WERI-Rb-1 (cell line): ENCODE measurements around the gene REG4.

Experiments
- DNase-seq: peaks from one replicate; pipeline ENCODE4 v3.0.0-alpha.2; 2020
- H3K27ac ChIP-seq: fragments of 250-450 bp; sonication (Bioruptor Pico); 2 replicates; pipeline ENCODE4 v1.5.1; 2020; ENCODE audit warnings: mild to moderate bottlenecking, moderate library complexity
- H3K27me3 ChIP-seq: fragments of 250-450 bp; sonication (Bioruptor Pico); 2 replicates; pipeline ENCODE4 v1.5.1; 2021; ENCODE audit warnings: mild to moderate bottlenecking, low read depth, moderate library complexity; ENCODE audit not compliant: insufficient read depth, severe bottlenecking
- H3K36me3 ChIP-seq: fragments of 250-450 bp; sonication (Bioruptor Pico); 2 replicates; pipeline ENCODE4 v1.5.1; 2020; ENCODE audit warnings: mild to moderate bottlenecking, moderate library complexity
- H3K4me3 ChIP-seq: 2 replicates; pipeline ENCODE4 v1.5.1; 2011; ENCODE audit warnings: low read depth, mild to moderate bottlenecking, control low read depth, low read length
- H3K9me3 ChIP-seq: fragments of 250-450 bp; sonication (Bioruptor Pico); 2 replicates; pipeline ENCODE4 v1.5.1; 2021; ENCODE audit warnings: mild to moderate bottlenecking, moderate library complexity; ENCODE audit not compliant: severe bottlenecking
- CTCF ChIP-seq: IDR thresholded peaks from 2 replicates; pipeline ENCODE4 v1.5.1; 2011; ENCODE audit warnings: low read depth, mild to moderate bottlenecking, control low read depth, inconsistent platforms, low read length

Gene REG4

DNA sequence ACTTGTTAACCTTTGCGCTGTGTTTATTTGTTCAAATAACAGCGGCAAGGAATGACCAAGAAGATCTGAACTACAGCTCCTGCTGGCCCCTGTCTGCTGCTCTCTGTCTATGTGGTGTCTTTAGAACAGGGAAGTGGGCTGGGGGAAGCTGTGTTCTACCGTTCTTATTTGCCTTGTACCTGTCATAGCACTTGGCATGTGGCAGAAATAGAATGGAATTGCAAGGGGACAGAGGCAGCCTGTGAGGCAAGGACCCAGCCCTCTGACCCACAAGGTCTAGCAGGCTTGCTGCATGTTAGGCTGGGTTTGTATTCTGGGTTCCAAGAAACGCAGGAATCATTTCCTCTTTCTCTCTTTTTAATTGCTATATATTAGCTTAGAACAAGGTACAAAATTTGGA lies 63.2 kb downstream of the REG4 start:
- no peaks in the 10 kb centered on the region for H3K27me3 ChIP-seq
- DNase-seq, result no peak
- TF ChIP-seq CTCF, result no peak
- H3K9me3 ChIP-seq, result no peaks in the 10 kb centered on the region
- H3K4me3 ChIP-seq, result no peak overlapping the region
- H3K36me3 ChIP-seq, result 0 out of 2 replicates have a peak, but pooled peaks cover 3% of the 10 kb centered on the region
- H3K27ac ChIP-seq, result peak overlapping the region; percentile 44; the same call in 1 of the 2 replicates

- TF ChIP-seq CTCF, result no peak
- Histone ChIP-seq H3K4me3 (no peak overlapping the region), H3K27me3 (no peaks in the 10 kb centered on the region), H3K9me3 (no peaks in the 10 kb centered on the region), H3K36me3 (0 out of 2 replicates have a peak, but pooled peaks cover 3% of the 10 kb centered on the region), H3K27ac (peak overlapping the region; percentile 56)
- DNase-seq, result peak; percentile 85
Measured at GRCh38 chr1:119747451-119747850, 63.8 kb downstream of the REG4 start.

- Histone ChIP-seq H3K27me3 (no peaks in the 10 kb centered on the region), H3K4me3 (no peak overlapping the region), H3K36me3 (0 out of 2 replicates have a peak, but pooled peaks cover 3% of the 10 kb centered on the region), H3K27ac (no peak overlapping the region), H3K9me3 (no peaks in the 10 kb centered on the region)
- TF ChIP-seq CTCF, result no peak
- no peak for DNase-seq
Measured at GRCh38 chr1:119745034-119745433, 66.2 kb downstream of the REG4 start.

DNA sequence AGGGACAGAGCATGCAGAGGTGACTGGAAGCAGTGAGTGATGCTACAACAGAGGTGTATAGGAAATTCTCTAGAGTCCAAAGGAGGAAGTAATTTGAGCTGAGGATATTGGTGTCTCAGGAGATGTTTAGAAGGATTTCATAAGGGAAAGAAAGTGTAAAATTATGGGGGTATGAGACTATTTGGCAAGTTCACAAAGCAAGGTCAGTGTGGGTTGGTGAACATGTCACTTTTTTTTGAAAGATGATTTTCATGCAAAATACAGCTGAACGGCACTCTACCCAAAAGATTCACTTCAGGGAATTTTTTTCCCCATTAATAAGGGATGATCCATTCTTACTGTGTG lies 66.7 kb downstream of the REG4 start:
- no peak for TF ChIP-seq CTCF
- H3K4me3 ChIP-seq, result no peak overlapping the region
- 0 out of 2 replicates have a peak, but pooled peaks cover 3% of the 10 kb centered on the region for H3K36me3 ChIP-seq
- H3K9me3 ChIP-seq, result no peaks in the 10 kb centered on the region
- no peaks in the 10 kb centered on the region for H3K27me3 ChIP-seq
- DNase-seq, result no peak
- no peak overlapping the region for H3K27ac ChIP-seq
